Panc1 (cell line): ENCODE results near the gene ABCG1. TPM values are rescaled to one million over a fixed set of nuclear protein-coding genes. Genes with fewer than 3 reads are reported as not detected.

Experiments
- ATAC-seq: fragments of 200-7000 bp; cut with Tn5 transposase; 2 replicates; pipeline ENCODE4 v1.9.1; 2020; ENCODE audit warnings: mild to moderate bottlenecking, moderate library complexity
- BruUV-seq: library from RNA; stranded (reverse); fragments of 400-500 nt; replicated peaks from 2 replicates; lab custom pipeline; 2021; lab: Mats Ljungman, UMichigan
- CTCF ChIA-PET: fragments of 300-600 bp; sonication (Branson Sonifier 250); formaldehyde crosslinking; loops from one replicate; lab custom pipeline; 2022; ENCODE audit warnings: antibody characterized with exemption; lab: Charles Lee
- POLR2A ChIA-PET: fragments of 300-600 bp; sonication (Branson Sonifier 250); formaldehyde crosslinking; loops from one replicate; lab custom pipeline; 2022; ENCODE audit warnings: antibody characterized with exemption; lab: Charles Lee
- DNase-seq: peaks from one replicate; pipeline ENCODE4 v3.0.0-alpha.2; 2010; ENCODE audit warnings: low read depth, low spot score
- H3K27ac ChIP-seq: 2 replicates; pipeline ENCODE4 v1.5.1; 2011; ENCODE audit warnings: mild to moderate bottlenecking, low read length, inconsistent platforms
- H3K27me3 ChIP-seq: fragments of 200-500 bp; sonication (Bioruptor generic); 2 replicates; pipeline ENCODE4 v1.6.0; 2014; ENCODE audit warnings: low read length, inconsistent platforms; ENCODE audit not compliant: control insufficient read depth, insufficient read depth
- H3K36me3 ChIP-seq: fragments of 200-500 bp; sonication (Bioruptor generic); 2 replicates; pipeline ENCODE4 v1.5.1; 2014; ENCODE audit warnings: inconsistent platforms, mild to moderate bottlenecking, low read length, moderate library complexity; ENCODE audit not compliant: control insufficient read depth, insufficient read depth
- H3K4me1 ChIP-seq: 2 replicates; pipeline ENCODE4 v1.5.1; 2011; ENCODE audit warnings: inconsistent platforms, mild to moderate bottlenecking, low read length, moderate library complexity; ENCODE audit not compliant: control insufficient read depth, insufficient read depth
- H3K4me3 ChIP-seq, 2 experiments: 2 replicates each; pipeline ENCODE4 v1.5.1; 2011 to 2012; ENCODE audit warnings: low read depth in 2 of 2, low read length in 2 of 2, mild to moderate bottlenecking in 2 of 2, inconsistent platforms in 1 of 2, moderate library complexity in 1 of 2
- H3K9me3 ChIP-seq: fragments of 200-500 bp; sonication (Bioruptor generic); 2 replicates; pipeline ENCODE4 v1.5.1; 2014; ENCODE audit warnings: low read depth, mild to moderate bottlenecking, inconsistent platforms, low read length, moderate library complexity; ENCODE audit not compliant: control insufficient read depth, insufficient read depth
- POLR2AphosphoS5 ChIP-seq: IDR thresholded peaks from 2 replicates; pipeline ENCODE4 v1.6.1; 2012; ENCODE audit warnings: mild to moderate bottlenecking, low read depth, low read length, moderate library complexity
- SIN3A ChIP-seq: IDR thresholded peaks from 2 replicates; pipeline ENCODE4 v1.6.1; 2012; ENCODE audit warnings: low read depth, mild to moderate bottlenecking, low read length, moderate library complexity, borderline replicate concordance; ENCODE audit not compliant: insufficient read depth
- TCF7L2 ChIP-seq: IDR thresholded peaks from 2 replicates; pipeline ENCODE4 v1.6.1; 2011; ENCODE audit warnings: mild to moderate bottlenecking, low read depth, low read length, inconsistent platforms
- in situ Hi-C: cut with HindIII; loops from 2 replicates; pipeline ENCODE4 v1.10.0; 2016; ENCODE audit warnings: low sequenced_read_pairs, low pct_unique_long_range_greater_than_20kb
- intact Hi-C: fragments of 100-400 bp; cut with micrococcal nuclease; formaldehyde crosslinking; loops from one replicate; pipeline ENCODE4 v1.10.0; 2022; ENCODE audit not compliant: unreplicated experiment
- total RNA-seq: library from RNA; stranded (reverse); gene quantifications from one replicate; pipeline ENCODE4 v1.2.1, GENCODE V29; 2021; ENCODE audit not compliant: unreplicated experiment
- TF ChIP-seq, protein P1 (sequence below): fragments of 450-650 bp; IDR thresholded peaks from 2 replicates; pipeline ENCODE4 v1.5.1; 2017; ENCODE audit warnings: mild to moderate bottlenecking
- TF ChIP-seq, protein P2 (sequence below), 2 experiments: IDR thresholded peaks; 2 replicates each; pipeline ENCODE4 v1.6.1; 2011 to 2012; ENCODE audit warnings: low read depth in 2 of 2, control low read depth in 1 of 2, low read length in 1 of 2, mild to moderate bottlenecking in 1 of 2, moderate library complexity in 1 of 2; ENCODE audit not compliant: insufficient read depth in 1 of 2

The ABCG1 gene
- total RNA-seq, 1 experiment from 2014 or later, result 0.80 TPM

DNA sequence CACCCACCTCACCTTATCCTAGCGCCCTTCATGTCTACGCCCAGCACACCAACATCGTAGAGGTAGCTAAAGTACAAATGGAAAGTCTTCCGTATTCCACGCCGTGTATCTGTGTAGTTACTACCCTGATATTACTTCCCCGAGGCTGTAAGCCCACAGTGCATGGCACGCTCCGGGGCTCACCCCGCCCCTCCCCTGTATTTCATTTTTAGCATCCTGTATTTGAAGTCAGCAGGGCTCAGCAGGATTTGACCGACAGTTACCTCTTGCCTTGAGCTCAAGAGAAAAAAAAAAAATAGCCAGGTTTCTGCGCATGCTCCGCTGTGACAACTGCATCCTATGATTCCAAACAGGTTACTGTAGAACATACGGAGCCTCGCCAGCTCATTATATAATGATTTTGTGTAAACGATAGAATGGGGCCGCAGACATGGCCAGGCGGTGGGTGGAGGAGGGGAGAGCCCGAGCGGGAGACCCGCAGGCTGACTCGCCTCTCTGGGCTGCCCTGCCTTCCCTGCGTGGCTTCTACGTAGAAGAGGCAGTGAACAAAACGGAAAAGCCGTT is 1.3 kb downstream of the ABCG1 start:
- in situ Hi-C loops, result no loop called here

DNA sequence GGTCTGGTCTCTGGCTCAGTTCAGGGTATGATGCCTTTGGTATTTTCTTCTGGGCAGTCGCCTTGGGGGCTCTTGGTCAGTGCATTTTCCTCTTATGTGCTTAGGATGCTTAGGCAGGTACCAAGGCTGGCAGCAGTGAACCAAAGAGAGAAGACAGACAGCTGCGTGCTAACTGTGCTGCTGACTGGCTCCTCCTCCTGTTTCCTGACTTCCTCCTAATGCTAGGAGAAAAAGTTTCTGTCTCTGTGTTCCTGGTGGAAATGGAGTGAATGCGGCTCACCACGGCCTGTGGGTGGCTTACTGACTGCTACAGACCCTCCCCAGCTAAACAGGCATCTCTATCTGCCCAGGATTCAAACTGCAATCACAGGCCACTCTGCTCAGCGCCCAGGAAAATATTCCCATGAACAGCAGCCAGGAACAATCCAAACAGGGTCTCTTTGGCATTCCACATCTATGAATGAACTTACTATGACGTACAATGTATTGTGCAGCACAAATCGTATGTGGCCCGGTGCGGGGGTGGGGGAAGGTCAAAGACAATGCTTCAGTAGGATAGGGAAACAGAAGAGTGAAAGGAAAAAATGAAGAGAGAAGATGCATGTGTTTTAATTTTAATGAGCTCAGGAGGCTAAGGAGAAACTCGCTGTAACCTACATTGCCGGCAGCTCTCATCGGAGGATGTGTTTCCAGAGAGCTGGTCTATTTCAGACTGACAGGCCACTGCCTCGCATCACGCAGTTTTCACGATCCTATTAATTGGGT is 2.8 kb downstream of the ABCG1 start:
- no peak for TF ChIP-seq TCF7L2
- TF ChIP-seq, protein P1, sequence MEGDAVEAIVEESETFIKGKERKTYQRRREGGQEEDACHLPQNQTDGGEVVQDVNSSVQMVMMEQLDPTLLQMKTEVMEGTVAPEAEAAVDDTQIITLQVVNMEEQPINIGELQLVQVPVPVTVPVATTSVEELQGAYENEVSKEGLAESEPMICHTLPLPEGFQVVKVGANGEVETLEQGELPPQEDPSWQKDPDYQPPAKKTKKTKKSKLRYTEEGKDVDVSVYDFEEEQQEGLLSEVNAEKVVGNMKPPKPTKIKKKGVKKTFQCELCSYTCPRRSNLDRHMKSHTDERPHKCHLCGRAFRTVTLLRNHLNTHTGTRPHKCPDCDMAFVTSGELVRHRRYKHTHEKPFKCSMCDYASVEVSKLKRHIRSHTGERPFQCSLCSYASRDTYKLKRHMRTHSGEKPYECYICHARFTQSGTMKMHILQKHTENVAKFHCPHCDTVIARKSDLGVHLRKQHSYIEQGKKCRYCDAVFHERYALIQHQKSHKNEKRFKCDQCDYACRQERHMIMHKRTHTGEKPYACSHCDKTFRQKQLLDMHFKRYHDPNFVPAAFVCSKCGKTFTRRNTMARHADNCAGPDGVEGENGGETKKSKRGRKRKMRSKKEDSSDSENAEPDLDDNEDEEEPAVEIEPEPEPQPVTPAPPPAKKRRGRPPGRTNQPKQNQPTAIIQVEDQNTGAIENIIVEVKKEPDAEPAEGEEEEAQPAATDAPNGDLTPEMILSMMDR, result no peak
- TF ChIP-seq SIN3A, result no peak
- TF ChIP-seq, protein P2, sequence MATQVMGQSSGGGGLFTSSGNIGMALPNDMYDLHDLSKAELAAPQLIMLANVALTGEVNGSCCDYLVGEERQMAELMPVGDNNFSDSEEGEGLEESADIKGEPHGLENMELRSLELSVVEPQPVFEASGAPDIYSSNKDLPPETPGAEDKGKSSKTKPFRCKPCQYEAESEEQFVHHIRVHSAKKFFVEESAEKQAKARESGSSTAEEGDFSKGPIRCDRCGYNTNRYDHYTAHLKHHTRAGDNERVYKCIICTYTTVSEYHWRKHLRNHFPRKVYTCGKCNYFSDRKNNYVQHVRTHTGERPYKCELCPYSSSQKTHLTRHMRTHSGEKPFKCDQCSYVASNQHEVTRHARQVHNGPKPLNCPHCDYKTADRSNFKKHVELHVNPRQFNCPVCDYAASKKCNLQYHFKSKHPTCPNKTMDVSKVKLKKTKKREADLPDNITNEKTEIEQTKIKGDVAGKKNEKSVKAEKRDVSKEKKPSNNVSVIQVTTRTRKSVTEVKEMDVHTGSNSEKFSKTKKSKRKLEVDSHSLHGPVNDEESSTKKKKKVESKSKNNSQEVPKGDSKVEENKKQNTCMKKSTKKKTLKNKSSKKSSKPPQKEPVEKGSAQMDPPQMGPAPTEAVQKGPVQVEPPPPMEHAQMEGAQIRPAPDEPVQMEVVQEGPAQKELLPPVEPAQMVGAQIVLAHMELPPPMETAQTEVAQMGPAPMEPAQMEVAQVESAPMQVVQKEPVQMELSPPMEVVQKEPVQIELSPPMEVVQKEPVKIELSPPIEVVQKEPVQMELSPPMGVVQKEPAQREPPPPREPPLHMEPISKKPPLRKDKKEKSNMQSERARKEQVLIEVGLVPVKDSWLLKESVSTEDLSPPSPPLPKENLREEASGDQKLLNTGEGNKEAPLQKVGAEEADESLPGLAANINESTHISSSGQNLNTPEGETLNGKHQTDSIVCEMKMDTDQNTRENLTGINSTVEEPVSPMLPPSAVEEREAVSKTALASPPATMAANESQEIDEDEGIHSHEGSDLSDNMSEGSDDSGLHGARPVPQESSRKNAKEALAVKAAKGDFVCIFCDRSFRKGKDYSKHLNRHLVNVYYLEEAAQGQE (IDR thresholded peaks at IDR 0.05; ENCODE audit: insufficient read depth in 1 of 2, low read depth in 2 of 2, low read length in 1 of 2), result no peak
- no peak for TF ChIP-seq POLR2AphosphoS5
- H3K27me3 ChIP-seq, result peaks cover 5% of the 10 kb centered on the region; the same call in 1 of the 2 replicates
- intact Hi-C loops, result no loop called here
- H3K27ac ChIP-seq, result no peak overlapping the region
- no peaks in the 10 kb centered on the region for H3K36me3 ChIP-seq
- H3K4me1 ChIP-seq, result no peaks in the 10 kb centered on the region; the same call in 1 of the 2 replicates
- H3K4me3 ChIP-seq, result no peak overlapping the region
- DNase-seq (no peak), ATAC-seq (no peak)
- in situ Hi-C loops, result no loop called here
- BruUV-seq, result no TSS peak
- CTCF ChIA-PET, result no interaction called here
- no peaks in the 10 kb centered on the region for H3K9me3 ChIP-seq
- POLR2A ChIA-PET, result no interaction called here

More for the DNA sequence above, 1.3 kb downstream of the ABCG1 start:
- no TSS peak for BruUV-seq
- intact Hi-C loops, result no loop called here
- no peak overlapping the region for H3K27ac ChIP-seq
- ATAC-seq (peak; percentile 68), DNase-seq (peak; percentile 51)
- POLR2A ChIA-PET, result no interaction called here
- TF ChIP-seq SIN3A (no peak), TCF7L2 (no peak), POLR2AphosphoS5 (no peak)
- TF ChIP-seq, protein P2 (IDR thresholded peaks at IDR 0.05; ENCODE audit: insufficient read depth in 1 of 2, low read depth in 2 of 2, low read length in 1 of 2), result no peak
- TF ChIP-seq, protein P1, result no peak
- H3K4me1 ChIP-seq, result no peaks in the 10 kb centered on the region; the same call in 1 of the 2 replicates
- H3K4me3 ChIP-seq, result peak overlapping the region; percentile 39 to 63
- no peaks in the 10 kb centered on the region for H3K36me3 ChIP-seq
- H3K27me3 ChIP-seq, result peaks cover 2% of the 10 kb centered on the region; the same call in 1 of the 2 replicates
- H3K9me3 ChIP-seq, result no peaks in the 10 kb centered on the region
- CTCF ChIA-PET, result interaction anchor here (0.6 kb wide), 1 partner anchor 443 kb away, joined by 4 read pairs; no protein-coding TSS in a partner anchor
